GM18867 (cell line): ENCODE data around the gene PALMD.

Source experiments
- ATAC-seq: cut with Tn5 transposase; IDR thresholded peaks from one replicate; pipeline ENCODE4 v1.9.1; 2021; ENCODE audit warnings: mild to moderate bottlenecking, moderate library complexity; ENCODE audit not compliant: unreplicated experiment

PALMD gene, protein sequence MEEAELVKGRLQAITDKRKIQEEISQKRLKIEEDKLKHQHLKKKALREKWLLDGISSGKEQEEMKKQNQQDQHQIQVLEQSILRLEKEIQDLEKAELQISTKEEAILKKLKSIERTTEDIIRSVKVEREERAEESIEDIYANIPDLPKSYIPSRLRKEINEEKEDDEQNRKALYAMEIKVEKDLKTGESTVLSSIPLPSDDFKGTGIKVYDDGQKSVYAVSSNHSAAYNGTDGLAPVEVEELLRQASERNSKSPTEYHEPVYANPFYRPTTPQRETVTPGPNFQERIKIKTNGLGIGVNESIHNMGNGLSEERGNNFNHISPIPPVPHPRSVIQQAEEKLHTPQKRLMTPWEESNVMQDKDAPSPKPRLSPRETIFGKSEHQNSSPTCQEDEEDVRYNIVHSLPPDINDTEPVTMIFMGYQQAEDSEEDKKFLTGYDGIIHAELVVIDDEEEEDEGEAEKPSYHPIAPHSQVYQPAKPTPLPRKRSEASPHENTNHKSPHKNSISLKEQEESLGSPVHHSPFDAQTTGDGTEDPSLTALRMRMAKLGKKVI

DNA sequence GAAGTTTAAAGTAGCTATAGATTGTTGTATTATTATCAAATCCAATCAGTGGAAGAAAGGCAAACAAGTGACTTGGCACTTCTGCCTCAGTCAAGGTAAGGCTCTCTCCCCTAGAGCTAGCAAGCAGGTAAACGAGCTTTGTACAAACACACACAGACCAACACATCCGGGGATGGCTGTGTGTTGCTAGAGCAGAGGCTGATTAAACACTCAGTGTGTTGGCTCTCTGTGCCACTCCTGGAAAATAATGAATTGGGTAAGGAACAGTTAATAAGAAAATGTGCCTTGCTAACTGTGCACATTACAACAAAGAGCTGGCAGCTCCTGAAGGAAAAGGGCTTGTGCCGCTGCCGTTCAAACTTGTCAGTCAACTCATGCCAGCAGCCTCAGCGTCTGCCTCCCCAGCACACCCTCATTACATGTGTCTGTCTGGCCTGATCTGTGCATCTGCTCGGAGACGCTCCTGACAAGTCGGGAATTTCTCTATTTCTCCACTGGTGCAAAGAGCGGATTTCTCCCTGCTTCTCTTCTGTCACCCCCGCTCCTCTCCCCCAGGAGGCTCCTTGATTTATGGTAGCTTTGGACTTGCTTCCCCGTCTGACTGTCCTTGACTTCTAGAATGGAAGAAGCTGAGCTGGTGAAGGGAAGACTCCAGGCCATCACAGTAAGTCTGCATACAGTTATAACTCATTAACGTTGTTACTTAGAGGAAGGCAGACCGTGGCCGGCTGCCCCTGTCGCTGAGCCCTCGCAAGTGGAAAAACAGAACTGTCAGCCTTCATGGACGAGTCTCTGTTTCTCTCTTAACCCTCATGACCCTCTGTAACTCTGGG is at the start of gene PALMD:
Gene PALMD, plus strand, starts transcription at position 415 of the 833 bp plus-strand sequence. Its CDS starts 205 bp downstream, at position 620.
- ATAC-seq = no peak

GRCh38 chr1:99598738-99599411 is 47.0 kb upstream of the PALMD start:
- no peak for ATAC-seq

DNA sequence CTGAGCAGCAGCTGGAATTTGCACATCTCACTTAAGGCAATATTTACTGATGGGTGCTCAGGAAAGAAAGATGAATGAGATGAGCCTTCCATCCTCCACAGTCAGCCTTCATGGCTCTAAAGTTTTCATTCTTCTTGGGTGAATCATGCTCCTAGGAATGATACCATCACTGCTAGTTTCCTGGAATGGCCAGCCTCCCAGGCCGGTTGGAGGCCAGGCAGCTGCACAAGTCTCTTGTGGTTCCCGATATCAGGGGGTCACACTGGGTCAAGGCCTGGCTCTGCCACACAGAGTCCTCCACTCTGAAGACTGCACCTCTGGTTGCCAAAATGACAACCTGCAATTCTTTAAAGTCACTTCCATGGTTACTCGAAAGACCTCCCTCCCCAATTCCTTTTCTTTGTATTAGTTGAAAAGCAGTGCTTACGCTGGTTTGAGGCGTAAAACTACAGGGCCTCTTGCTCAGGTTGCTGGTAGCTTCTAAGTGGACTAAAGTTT is 46.2 kb upstream of the PALMD start:
- ATAC-seq = no peak

GRCh38 chr1:99600782-99601181 is 45.1 kb upstream of the PALMD start:
- no peak for ATAC-seq

GRCh38 chr1:99601208-99601607 is 44.7 kb upstream of the PALMD start:
- no peak for ATAC-seq

GRCh38 chr1:99601709-99602403 is 44.1 kb upstream of the PALMD start:
- ATAC-seq = no peak

GRCh38 chr1:99602404-99602969 is 43.4 kb upstream of the PALMD start:
- no peak for ATAC-seq

GRCh38 chr1:99603699-99604560 is 42.0 kb upstream of the PALMD start:
- no peak for ATAC-seq

DNA sequence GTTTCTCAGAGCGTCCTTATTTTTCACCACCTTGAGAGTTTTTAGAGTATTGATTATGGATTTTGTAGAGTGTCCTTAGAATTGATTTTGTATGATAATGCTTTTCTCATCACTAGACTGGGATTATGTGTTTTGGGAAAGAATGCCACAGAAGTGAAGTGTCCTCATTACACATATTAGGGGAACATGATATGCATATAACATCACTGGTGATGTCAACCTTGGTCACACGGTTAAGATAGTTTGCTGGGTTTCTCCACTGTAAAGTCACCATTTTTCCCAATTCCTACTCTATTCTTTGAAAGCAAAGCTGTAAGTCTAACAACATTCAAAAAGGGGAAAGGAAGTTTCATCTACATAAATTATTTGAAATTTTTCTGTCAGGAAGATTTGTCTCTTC is 39.6 kb upstream of the PALMD start:
- ATAC-seq = no peak

GRCh38 chr1:99607590-99607989 is 38.3 kb upstream of the PALMD start:
- no peak for ATAC-seq

DNA sequence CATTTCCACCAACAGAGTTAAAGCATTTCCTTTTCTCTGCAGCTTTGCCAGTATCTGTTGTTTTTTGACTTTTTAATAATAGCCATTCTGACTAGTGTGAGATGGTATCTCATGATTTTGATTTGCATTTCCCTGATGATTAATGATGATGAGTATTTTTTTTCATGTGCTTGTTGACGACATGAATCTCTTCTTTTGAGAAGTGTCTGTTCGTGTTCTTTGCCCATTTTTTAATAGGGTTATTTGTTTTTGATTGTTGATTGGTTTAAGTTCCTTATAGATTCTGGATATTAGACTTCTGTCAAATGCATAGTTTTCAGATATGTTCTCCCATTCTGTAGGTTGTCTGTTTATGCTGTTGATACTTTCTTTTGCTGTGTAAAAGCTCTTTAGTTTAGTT is 37.9 kb upstream of the PALMD start:
- ATAC-seq = no peak

GRCh38 chr1:99613716-99614115 is 32.2 kb upstream of the PALMD start:
- ATAC-seq = no peak

GRCh38 chr1:99614728-99615127 is 31.2 kb upstream of the PALMD start:
- ATAC-seq = no peak

DNA sequence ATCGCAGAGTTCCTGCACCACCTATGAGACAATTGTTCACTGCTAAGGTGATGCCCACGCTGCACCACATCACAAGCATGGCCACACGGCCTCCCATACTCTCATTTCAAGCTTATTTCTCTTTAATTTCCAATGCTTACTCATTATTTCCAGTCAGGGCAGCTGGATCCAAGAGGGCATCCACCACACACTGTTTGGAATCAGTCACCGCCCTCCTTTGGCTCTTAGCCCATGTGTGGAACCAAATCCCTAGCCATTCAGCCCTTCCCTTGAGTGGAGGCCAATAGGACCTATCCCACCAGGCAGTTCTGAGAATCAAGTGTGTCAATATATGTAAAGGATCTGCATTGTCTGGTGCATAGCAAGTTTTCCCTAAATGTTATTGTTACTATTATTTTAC is 26.3 kb upstream of the PALMD start:
- ATAC-seq = no peak

GRCh38 chr1:99621340-99621901 is 24.5 kb upstream of the PALMD start:
- ATAC-seq = no peak

DNA sequence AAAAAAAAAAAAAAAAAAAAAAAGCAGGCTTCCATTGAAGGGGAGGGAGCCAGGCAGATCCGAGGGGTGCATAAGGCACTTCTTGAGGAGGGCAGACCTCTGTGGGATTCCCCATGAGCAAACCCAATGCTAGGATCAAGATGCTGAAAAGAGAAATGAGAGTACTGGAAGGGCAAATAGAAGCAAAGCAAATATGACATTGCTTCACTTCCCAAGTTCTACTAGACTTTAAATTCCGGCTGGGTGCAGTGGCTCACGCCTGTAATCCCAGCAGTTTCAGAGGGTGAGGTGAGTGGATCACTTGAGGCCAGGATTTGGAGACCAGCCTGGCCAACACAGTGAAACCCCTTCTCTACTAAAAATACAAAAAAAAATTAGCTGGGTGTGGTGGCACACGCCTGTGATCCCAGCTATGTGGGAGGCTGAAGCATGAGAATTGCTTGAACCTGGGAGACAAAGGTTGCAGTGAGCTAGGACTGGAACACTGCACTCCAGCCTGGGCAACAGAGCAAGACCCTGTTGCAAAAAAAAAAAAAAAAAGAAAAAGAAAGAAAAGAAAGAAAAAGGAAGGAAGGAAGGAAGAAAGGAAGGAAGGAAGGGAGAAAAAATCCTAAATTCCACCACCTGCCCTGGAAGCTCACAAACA is 23.1 kb upstream of the PALMD start:
- ATAC-seq = no peak

- ATAC-seq = no peak
These were observed 22.4 kb upstream of the PALMD start for GRCh38 chr1:99623554-99623953.

DNA sequence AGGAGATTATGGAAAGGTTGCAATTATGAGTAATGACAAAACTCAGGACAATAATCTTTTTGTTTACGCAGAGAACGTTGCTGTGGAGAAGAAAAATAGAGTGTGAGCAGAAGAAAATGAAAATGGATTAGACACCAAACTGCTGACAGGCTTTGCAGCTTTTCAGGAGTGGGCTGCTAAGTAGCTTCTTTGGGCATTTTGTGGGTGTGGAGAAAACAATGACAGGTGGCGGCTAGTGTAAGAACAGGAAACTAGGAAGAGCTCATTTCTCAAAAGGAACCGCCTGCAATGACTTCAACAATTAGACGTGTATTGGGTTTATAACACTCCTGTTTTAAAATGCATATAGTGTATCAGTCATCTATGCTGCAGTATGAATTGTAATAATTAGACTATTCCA is 18.3 kb upstream of the PALMD start:
- ATAC-seq = no peak
